H1 (cell line): ENCODE results near the gene CGB5. TPM values are rescaled to one million over a fixed set of nuclear protein-coding genes. Genes with fewer than 3 reads are reported as not detected.

Source experiments
- CTCF ChIA-PET: fragments of 300-600 bp; sonication (Branson Sonifier 250); formaldehyde crosslinking; loops from one replicate; lab custom pipeline; 2021; ENCODE audit not compliant: partially characterized antibody; lab: Charles Lee
- POLR2A ChIA-PET: fragments of 300-600 bp; sonication (Branson Sonifier 250); formaldehyde crosslinking; loops from one replicate; lab custom pipeline; 2021; ENCODE audit warnings: inconsistent platforms; ENCODE audit not compliant: partially characterized antibody; lab: Charles Lee
- DNase-seq, 2 experiments: peaks; one replicate each; pipeline versions ENCODE4 v3.0.0 to v3.0.0-alpha.2; 2010 to 2022; ENCODE audit warnings: low spot score in 2 of 2, low read depth in 1 of 2, mixed read lengths in 1 of 2
- FAIRE-seq: peaks from 2 replicates; lab custom pipeline; 2011; peaks lifted over from hg19 to GRCh38; lab: Jason Lieb, UNC
- H2AFZ ChIP-seq: 2 replicates; pipeline ENCODE4 v1.8.1; 2012; ENCODE audit warnings: low read length, inconsistent platforms
- H2AK5ac ChIP-seq: 2 replicates; pipeline ENCODE4 v1.6.1; 2013; ENCODE audit warnings: low read depth, low read length
- H2BK120ac ChIP-seq: replicated peaks from 2 replicates; pipeline ENCODE3; 2013; ENCODE audit warnings: low read depth, low read length, inconsistent platforms
- H2BK12ac ChIP-seq: 2 replicates; pipeline ENCODE4 v1.6.1; 2013; ENCODE audit warnings: low read depth, low read length
- H2BK15ac ChIP-seq: 2 replicates; pipeline ENCODE4 v1.6.1; 2013; ENCODE audit warnings: low read length
- H2BK20ac ChIP-seq: 2 replicates; pipeline ENCODE4 v1.6.1; 2013; ENCODE audit warnings: low read length
- H2BK5ac ChIP-seq: 2 replicates; pipeline ENCODE4 v1.6.1; 2013; ENCODE audit warnings: low read depth, low read length
- H3K14ac ChIP-seq: 2 replicates; pipeline ENCODE4 v1.6.1; 2013; ENCODE audit warnings: inconsistent platforms; ENCODE audit not compliant: insufficient read length
- H3K18ac ChIP-seq: 2 replicates; pipeline ENCODE4 v1.6.1; 2013; ENCODE audit warnings: low read length; ENCODE audit errors: extremely low read depth
- H3K23ac ChIP-seq: 2 replicates; pipeline ENCODE4 v1.6.1; 2013; ENCODE audit warnings: inconsistent platforms; ENCODE audit not compliant: insufficient read length
- H3K23me2 ChIP-seq: 2 replicates; pipeline ENCODE4 v1.6.1; 2013; ENCODE audit warnings: low read depth, low read length
- H3K27ac ChIP-seq: 2 replicates; pipeline ENCODE4 v1.6.1; 2011; ENCODE audit warnings: low read depth, low read length, inconsistent platforms
- H3K27me3 ChIP-seq, 4 experiments: replicated peaks in 1 of 4; 1 replicate in 1 of 4; 2 replicates in 3 of 4; pipeline versions ENCODE4 v1.6.1 to v1.8.1; 2011 to 2013; ENCODE audit warnings: low read length in 3 of 4, mild to moderate bottlenecking in 3 of 4, inconsistent platforms in 2 of 4, mixed read lengths in 2 of 4, moderate library complexity in 1 of 4; ENCODE audit not compliant: control insufficient read depth in 3 of 4, insufficient read depth in 3 of 4; ENCODE audit errors: extremely low read depth in 1 of 4
- H3K36me3 ChIP-seq, 4 experiments: 2 replicates each; pipeline versions ENCODE4 v1.6.1 to v1.8.1; 2011 to 2013; ENCODE audit warnings: mild to moderate bottlenecking in 4 of 4, low read length in 3 of 4, moderate library complexity in 2 of 4, control low read depth in 1 of 4, inconsistent platforms in 1 of 4; ENCODE audit not compliant: insufficient read depth in 4 of 4, control insufficient read depth in 2 of 4
- H3K4ac ChIP-seq: replicated peaks from 2 replicates; pipeline ENCODE3; 2013; ENCODE audit warnings: low read length, low read depth, mixed read lengths, inconsistent platforms; ENCODE audit not compliant: insufficient read length
- H3K4me1 ChIP-seq, 4 experiments: replicated peaks in 1 of 4; 1 replicate in 1 of 4; 2 replicates in 3 of 4; pipeline versions ENCODE4 v1.6.1 to v1.8.1; 2011 to 2013; ENCODE audit warnings: low read length in 3 of 4, inconsistent platforms in 2 of 4, mixed read lengths in 1 of 4; ENCODE audit not compliant: insufficient read depth in 4 of 4, control insufficient read depth in 3 of 4
- H3K4me2 ChIP-seq, 2 experiments: 2 replicates each; pipeline versions ENCODE4 v1.6.1 to v1.8.1; 2011 to 2013; ENCODE audit warnings: low read depth in 2 of 2, low read length in 2 of 2, control low read depth in 1 of 2, inconsistent platforms in 1 of 2, mild to moderate bottlenecking in 1 of 2; ENCODE audit not compliant: insufficient read depth in 1 of 2
- H3K4me3 ChIP-seq, 4 experiments: fragments of 200-600, 300-600 bp in 1 of 4; sonication (generic), shearing (Covaris generic), sonication (Bioruptor Twin) in 1 of 4; 2 replicates each; pipeline versions ENCODE4 v1.5.1 to v1.8.1; 2011 to 2016; ENCODE audit warnings: low read length in 4 of 4, low read depth in 3 of 4, control low read depth in 2 of 4, inconsistent platforms in 2 of 4, mild to moderate bottlenecking in 2 of 4, mixed read lengths in 1 of 4, moderate library complexity in 1 of 4; ENCODE audit not compliant: insufficient read depth in 2 of 4; ENCODE audit errors: extremely low read depth in 1 of 4
- H3K56ac ChIP-seq: replicated peaks from 2 replicates; pipeline ENCODE3; 2013; ENCODE audit warnings: low read depth, mild to moderate bottlenecking, mixed read lengths, low read length, inconsistent platforms; ENCODE audit not compliant: insufficient read length
- H3K79me1 ChIP-seq: 2 replicates; pipeline ENCODE4 v1.6.1; 2013; ENCODE audit warnings: low read depth, low read length, control low read depth
- H3K79me2 ChIP-seq, 2 experiments: 2 replicates each; pipeline versions ENCODE4 v1.6.1 to v1.8.1; 2012 to 2013; ENCODE audit warnings: low read length in 2 of 2, mild to moderate bottlenecking in 2 of 2, inconsistent platforms in 1 of 2; ENCODE audit not compliant: insufficient read depth in 2 of 2, control insufficient read depth in 1 of 2
- H3K9ac ChIP-seq, 4 experiments: replicated peaks in 1 of 4; 1 replicate in 1 of 4; 2 replicates in 3 of 4; pipeline versions ENCODE4 v1.6.1 to v1.8.1; 2011 to 2013; ENCODE audit warnings: low read depth in 3 of 4, low read length in 3 of 4, control low read depth in 2 of 4, mild to moderate bottlenecking in 2 of 4, moderate library complexity in 2 of 4, inconsistent platforms in 1 of 4; ENCODE audit errors: extremely low read depth in 1 of 4
- H3K9me3 ChIP-seq, 2 experiments: 2 replicates each; pipeline versions ENCODE4 v1.6.1 to v1.8.1; 2012 to 2013; ENCODE audit warnings: mild to moderate bottlenecking in 2 of 2, moderate library complexity in 2 of 2, control low read depth in 1 of 2, inconsistent platforms in 1 of 2, low read depth in 1 of 2, low read length in 1 of 2, mixed read lengths in 1 of 2; ENCODE audit not compliant: insufficient read depth in 2 of 2
- H4K20me1 ChIP-seq, 2 experiments: replicated peaks in 1 of 2; 2 replicates each; pipeline versions ENCODE3 to v1.8.1; 2011 to 2013; ENCODE audit warnings: inconsistent platforms in 2 of 2, low read length in 2 of 2, mild to moderate bottlenecking in 1 of 2; ENCODE audit not compliant: insufficient read depth in 2 of 2, control insufficient read depth in 1 of 2
- H4K5ac ChIP-seq: 2 replicates; pipeline ENCODE4 v1.6.1; 2013; ENCODE audit warnings: low read length, low read depth, mixed read lengths, inconsistent platforms; ENCODE audit not compliant: insufficient read length
- H4K8ac ChIP-seq: 2 replicates; pipeline ENCODE4 v1.8.0; 2013; ENCODE audit warnings: mild to moderate bottlenecking, moderate library complexity, low read length, inconsistent platforms; ENCODE audit not compliant: insufficient read depth; ENCODE audit errors: extremely low read depth
- H4K91ac ChIP-seq: replicated peaks from 2 replicates; pipeline ENCODE3; 2013; ENCODE audit warnings: low read length, mixed read lengths, inconsistent platforms; ENCODE audit not compliant: insufficient read length
- BRCA1 ChIP-seq: IDR thresholded peaks from 2 replicates; pipeline ENCODE4 v1.6.1; 2012; ENCODE audit warnings: low read depth, low read length, improper control_type of control experiment
- MAX ChIP-seq: IDR thresholded peaks from 2 replicates; pipeline ENCODE4 v1.6.1; 2012; ENCODE audit warnings: inconsistent platforms
- SP1 ChIP-seq: IDR thresholded peaks from 2 replicates; pipeline ENCODE4 v1.6.1; 2011; ENCODE audit warnings: low read depth, low read length
- SP2 ChIP-seq: IDR thresholded peaks from 2 replicates; pipeline ENCODE4 v1.6.1; 2012; ENCODE audit warnings: mild to moderate bottlenecking, low read length, inconsistent platforms
- WGBS, 2 experiments: shearing (Covaris generic) in 1 of 2; methylation state at CpG; one replicate each; pipeline versions ENCODE4 v1.1.6 to v1.1.7; 2013 to 2015; ENCODE audit warnings: low lambda C conversion rate in 2 of 2, mixed read lengths in 2 of 2, inconsistent platforms in 1 of 2, low coverage in 1 of 2, missing lambda C conversion rate in 1 of 2; ENCODE audit not compliant: insufficient replicate concordance in 2 of 2, insufficient coverage in 1 of 2, insufficient read length in 1 of 2; ENCODE audit errors: extremely low coverage in 1 of 2, missing lambda C conversion rate in 1 of 2; 5-methylcytosine and 5-hydroxymethylcytosine counted together
- polyA plus RNA-seq, 7 experiments: library from polyadenylated mRNA; depleted of rRNA in 3 of 7; stranded (reverse) in 5 of 7; unstranded in 2 of 7; fragments of >200 nt in 5 of 7; fragments of 200-250 nt in 2 of 7; gene quantifications; 1 replicate in 5 of 7; 2 replicates in 1 of 7; 4 replicates in 1 of 7; pipeline versions ENCODE4 v1.2.1 to v1.2.3, GENCODE V29; 2011 to 2013; ENCODE audit warnings: missing spikeins in 2 of 7, mixed read lengths in 2 of 7
- total RNA-seq: library from RNA; stranded (reverse); fragmentation: NEBNext Ultra II Directional; extraction: Animal tissue kit (Norgen Biotek cat#: 25700); gene quantifications from 2 replicates; pipeline ENCODE4 v1.2.1, GENCODE V29; 2021

CGB5 gene
- total and polyA plus RNA-seq, 2 of the 8 experiments (the other 6 are each of a cell fraction or from before 2014, with no cell fraction given): 0.63 to 0.68 TPM

GRCh38 chr19:49058562-49058961, 14.9 kb downstream of the CGB5 start:
- Histone ChIP-seq H2BK5ac (no peak overlapping the region), H3K9ac (no peak overlapping the region), H3K9me3 (no peaks in the 10 kb centered on the region), H2BK20ac (no peak overlapping the region), H3K79me2 (no peaks in the 10 kb centered on the region), H3K14ac (no peak overlapping the region), H3K18ac (no peak overlapping the region), H3K4me1 (peaks cover 0 to 11% (median 10%) of the 10 kb centered on the region in 4 experiments; a peak in 6 of 7 replicates), H4K8ac (no peak overlapping the region; the same call in 1 of the 2 replicates), H3K4me2 (peak overlapping the region in 1 of 2 experiments; percentile 80; a peak in 1 of 4 replicates), H3K27me3 (peaks cover 10 to 48% (median 44%) of the 10 kb centered on the region in 4 experiments)
- POLR2A ChIA-PET: interaction anchor here (1.2 to 2.1 kb wide), 2 partner anchors 15 to 30 kb away, joined by 3 to 6 read pairs; no protein-coding TSS in a partner anchor
- WGBS, 2 experiments: 70% methylated on average over 9 of the region's 10 CpGs; no CpG with 5 or more reads in 1 of the 2 experiments
- peak; percentile 16; the same call in 1 of the 2 replicates for TF ChIP-seq SP2
- TF ChIP-seq BRCA1: no peak
- TF ChIP-seq MAX: peak; percentile 58
- TF ChIP-seq SP1: peak; percentile 50; the same call in 1 of the 2 replicates
- TF ChIP-seq, all 59 proteins: peak for 3
- Histone ChIP-seq H2AK5ac (no peak overlapping the region), H3K56ac (no peak overlapping the region), H2BK15ac (no peak overlapping the region), H3K79me1 (no peaks in the 10 kb centered on the region), H3K36me3 (no peaks in the 10 kb centered on the region), H2BK12ac (no peak overlapping the region), H4K91ac (no peak overlapping the region), H3K27ac (no peak overlapping the region), H3K4ac (no peak overlapping the region), H3K23me2 (peaks cover 6% of the 10 kb centered on the region; the same call in 1 of the 2 replicates), H3K4me3 (no peak overlapping the region), H2BK120ac (no peak overlapping the region), H4K20me1 (peaks cover 0 to 2% of the 10 kb centered on the region in 2 experiments), H3K23ac (no peak overlapping the region), H4K5ac (no peak overlapping the region), H2AFZ (no peak overlapping the region)
- FAIRE-seq: no peak
- CTCF ChIA-PET: interaction anchor here (1.2 to 3.5 kb wide), 7 partner anchors 11 to 152 kb away, joined by 3 to 25 read pairs (median 4); no protein-coding TSS in a partner anchor
- no peak for DNase-seq
